ENCODE results near the gene GUSB. TPM values are rescaled to one million over a fixed set of nuclear protein-coding genes. Genes with fewer than 3 reads are reported as not detected.
"Not testable (repeated sequence)": the region's sequence is repeated elsewhere in the genome, so short reads cannot be mapped to it uniquely, and the experiment has no call there.

The GUSB gene
- total RNA-seq, result 10 to 100 TPM; 51.7 to 52.9 TPM

- H3K27me3 Mint-ChIP-seq (ENCODE audit: low read depth), result no peaks in the 10 kb centered on the region
- ATAC-seq (replicated peaks in 1 of 2) (peak; percentile 93 to 94), DNase-seq (peak; percentile 94)
- peak within 1 kb of the TSS; percentile 70 for H3K27ac Mint-ChIP-seq
- no peaks in the 10 kb centered on the region for H3K9me3 Mint-ChIP-seq
- no peaks in the 10 kb centered on the region for H3K36me3 Mint-ChIP-seq (ENCODE audit: insufficient read depth in 2 of 2)
- peaks cover 10% of the 10 kb centered on the region for H3K4me1 Mint-ChIP-seq (ENCODE audit: low read depth)
- peak within 1 kb of the TSS; percentile 85 for H3K4me3 Mint-ChIP-seq
Measured at GRCh38 chr7:65981965-65982792, at the start of gene GUSB. GUSB (minus strand) TSS chr7:65982213; CDS start chr7:65982183, 30 bp downstream.

DNA sequence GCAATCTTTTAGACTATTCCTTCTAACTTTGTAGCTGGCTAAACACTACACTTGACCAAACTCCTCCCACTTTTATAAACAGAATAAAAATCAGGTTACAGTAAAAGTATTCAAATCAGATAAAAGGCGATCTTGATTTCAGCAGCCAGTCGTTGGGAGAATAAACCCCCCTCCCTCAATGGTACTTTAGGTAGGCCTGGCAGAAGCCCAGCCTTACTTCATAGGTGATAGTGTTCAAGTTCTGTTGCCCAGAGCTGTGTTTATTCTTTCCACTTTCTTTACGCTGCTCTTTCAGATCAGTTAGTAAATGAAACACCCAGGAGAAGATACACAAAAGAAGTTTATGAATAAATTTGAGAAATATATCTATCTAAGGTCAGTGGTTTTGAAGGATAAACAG, 46.3 kb upstream of the GUSB start:
- H3K36me3 Mint-ChIP-seq (ENCODE audit: insufficient read depth in 2 of 2); H3K27ac Mint-ChIP-seq; H3K4me3 Mint-ChIP-seq; H3K27me3 Mint-ChIP-seq (ENCODE audit: low read depth); DNase-seq; H3K4me1 Mint-ChIP-seq (ENCODE audit: low read depth); H3K9me3 Mint-ChIP-seq; ATAC-seq (replicated peaks in 1 of 2): not testable (repeated sequence)

DNA sequence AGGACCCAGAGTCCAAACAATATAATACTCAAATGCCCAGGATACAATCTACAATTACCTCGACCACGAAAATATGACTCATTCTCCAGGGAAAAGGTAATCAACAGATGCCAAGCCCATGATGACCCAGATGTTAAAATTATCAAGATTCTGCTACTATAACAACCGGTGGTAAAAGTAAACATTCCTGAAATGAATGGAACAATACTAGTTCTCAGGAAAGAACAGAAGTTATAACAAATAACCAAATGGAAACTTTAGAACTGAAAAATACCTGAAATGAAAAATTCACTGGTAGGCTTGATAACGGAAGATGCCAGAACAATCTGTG, 34.1 kb upstream of the GUSB start:
- H3K4me3 Mint-ChIP-seq, result no peak overlapping the region
- no peaks in the 10 kb centered on the region for H3K27me3 Mint-ChIP-seq (ENCODE audit: low read depth)
- DNase-seq, result no peak
- no peaks in the 10 kb centered on the region for H3K4me1 Mint-ChIP-seq (ENCODE audit: low read depth)
- no peaks in the 10 kb centered on the region for H3K9me3 Mint-ChIP-seq
- H3K36me3 Mint-ChIP-seq (ENCODE audit: insufficient read depth in 2 of 2), result no peaks in the 10 kb centered on the region
- H3K27ac Mint-ChIP-seq, result no peak overlapping the region
- no peak for ATAC-seq (replicated peaks in 1 of 2)

- no peaks in the 10 kb centered on the region for H3K9me3 Mint-ChIP-seq
- ATAC-seq (replicated peaks in 1 of 2) (no peak), DNase-seq (no peak)
- no peaks in the 10 kb centered on the region for H3K4me1 Mint-ChIP-seq (ENCODE audit: low read depth)
- H3K36me3 Mint-ChIP-seq (ENCODE audit: insufficient read depth in 2 of 2), result no peaks in the 10 kb centered on the region
- H3K27me3 Mint-ChIP-seq (ENCODE audit: low read depth), result no peaks in the 10 kb centered on the region
- no peak overlapping the region for H3K4me3 Mint-ChIP-seq
- H3K27ac Mint-ChIP-seq, result no peak overlapping the region
Measured at GRCh38 chr7:66015440-66016130, 33.6 kb upstream of the GUSB start.

GRCh38 chr7:66013938-66014337, 31.9 kb upstream of the GUSB start:
- no peak for ATAC-seq (replicated peaks in 1 of 2)
- Mint-ChIP-seq H3K4me1 (ENCODE audit: low read depth) (no peaks in the 10 kb centered on the region), H3K36me3 (ENCODE audit: insufficient read depth in 2 of 2) (no peaks in the 10 kb centered on the region), H3K27ac (no peak overlapping the region), H3K4me3 (no peak overlapping the region), H3K27me3 (ENCODE audit: low read depth) (no peaks in the 10 kb centered on the region), H3K9me3 (no peaks in the 10 kb centered on the region)
- no peak for DNase-seq

GRCh38 chr7:66007232-66007631, 25.2 kb upstream of the GUSB start:
- DNase-seq (no peak), ATAC-seq (replicated peaks in 1 of 2) (no peak)
- no peaks in the 10 kb centered on the region for H3K36me3 Mint-ChIP-seq (ENCODE audit: insufficient read depth in 2 of 2)
- no peak overlapping the region for H3K4me3 Mint-ChIP-seq
- H3K4me1 Mint-ChIP-seq (ENCODE audit: low read depth), result no peaks in the 10 kb centered on the region
- no peak overlapping the region for H3K27ac Mint-ChIP-seq
- H3K27me3 Mint-ChIP-seq (ENCODE audit: low read depth), result no peaks in the 10 kb centered on the region
- H3K9me3 Mint-ChIP-seq, result no peaks in the 10 kb centered on the region

DNA sequence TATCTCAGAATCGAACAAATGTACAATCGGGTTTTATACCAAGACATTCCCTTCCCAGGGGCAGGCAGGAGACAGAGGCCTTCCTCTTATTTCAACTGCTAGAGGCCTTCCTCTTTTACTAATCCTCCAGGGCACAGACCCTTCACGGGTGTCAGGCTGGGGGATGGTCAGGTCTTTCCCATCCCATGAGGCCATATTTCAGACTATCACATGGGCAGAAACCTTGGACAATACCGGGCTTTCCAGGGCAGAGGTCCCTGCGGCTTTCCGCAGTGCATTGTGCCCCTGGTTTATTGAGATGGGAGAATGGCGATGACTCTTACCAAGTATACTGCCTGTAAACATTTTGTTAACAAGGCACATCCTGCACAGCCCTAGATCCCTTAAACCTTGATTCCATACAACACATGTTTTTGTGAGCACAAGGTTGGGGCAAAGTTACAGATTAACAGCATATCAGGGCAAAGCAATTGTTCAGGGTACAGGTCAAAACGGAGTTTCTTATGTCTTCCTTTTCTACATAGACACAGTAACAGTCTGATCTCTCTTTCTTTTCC, 23.2 kb upstream of the GUSB start:
- not testable (repeated sequence) for H3K27me3 Mint-ChIP-seq (ENCODE audit: low read depth); H3K4me1 Mint-ChIP-seq (ENCODE audit: low read depth); H3K9me3 Mint-ChIP-seq; DNase-seq; H3K4me3 Mint-ChIP-seq; H3K36me3 Mint-ChIP-seq (ENCODE audit: insufficient read depth in 2 of 2); ATAC-seq (replicated peaks in 1 of 2); H3K27ac Mint-ChIP-seq

GRCh38 chr7:66000823-66001417, 18.9 kb upstream of the GUSB start:
- not testable (repeated sequence) for H3K4me3 Mint-ChIP-seq; H3K4me1 Mint-ChIP-seq (ENCODE audit: low read depth); H3K27me3 Mint-ChIP-seq (ENCODE audit: low read depth); H3K36me3 Mint-ChIP-seq (ENCODE audit: insufficient read depth in 2 of 2); ATAC-seq (replicated peaks in 1 of 2); H3K9me3 Mint-ChIP-seq; H3K27ac Mint-ChIP-seq; DNase-seq

GRCh38 chr7:65994984-65995383, 13.0 kb upstream of the GUSB start:
- H3K4me1 Mint-ChIP-seq (ENCODE audit: low read depth); DNase-seq; ATAC-seq (replicated peaks in 1 of 2); H3K27ac Mint-ChIP-seq; H3K36me3 Mint-ChIP-seq (ENCODE audit: insufficient read depth in 2 of 2); H3K27me3 Mint-ChIP-seq (ENCODE audit: low read depth); H3K4me3 Mint-ChIP-seq; H3K9me3 Mint-ChIP-seq: not testable (repeated sequence)

DNA sequence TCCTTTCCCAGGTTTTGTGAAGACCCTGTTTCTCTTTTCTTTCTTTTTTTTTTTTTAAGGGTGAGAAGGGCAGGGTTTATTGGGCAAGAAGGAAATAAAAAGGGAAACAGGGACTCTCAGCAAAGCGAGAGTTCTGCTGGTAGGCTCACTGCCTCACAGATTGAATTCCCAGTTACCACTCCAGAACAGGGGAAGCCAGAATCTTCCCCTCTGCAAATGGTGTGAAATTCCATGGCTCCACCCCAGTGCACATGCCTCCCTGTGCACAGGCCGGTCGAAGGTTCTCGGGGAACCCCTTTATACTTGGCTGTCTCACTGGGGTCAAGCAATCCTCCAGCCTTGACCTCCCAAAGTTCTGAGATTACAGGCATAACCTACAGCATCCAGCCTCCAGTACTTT, 10.5 kb upstream of the GUSB start:
- Mint-ChIP-seq H3K4me1 (ENCODE audit: low read depth) (no peaks in the 10 kb centered on the region), H3K36me3 (ENCODE audit: insufficient read depth in 2 of 2) (no peaks in the 10 kb centered on the region)
- no peak for ATAC-seq (replicated peaks in 1 of 2)

DNA sequence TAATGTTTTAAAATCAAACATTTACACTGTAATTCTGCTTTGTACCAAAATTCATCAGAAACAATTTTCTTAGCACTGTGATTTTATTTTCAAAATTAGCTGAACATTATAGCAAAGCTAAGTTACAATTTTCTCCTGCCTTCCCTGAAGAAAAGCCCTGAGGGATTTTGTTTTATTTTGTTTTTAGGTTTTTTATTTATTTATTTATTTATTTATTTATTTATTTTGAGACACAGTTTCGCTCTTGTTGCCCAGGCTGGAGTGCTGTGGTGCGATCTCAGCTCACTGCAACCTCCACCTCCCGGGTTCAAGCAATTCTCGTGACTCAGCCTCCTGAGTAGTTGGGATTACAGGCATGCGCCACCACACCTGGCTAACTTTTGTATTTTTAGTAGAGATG, 9.8 kb upstream of the GUSB start:
- not testable (repeated sequence) for H3K9me3 Mint-ChIP-seq; DNase-seq; H3K27ac Mint-ChIP-seq; H3K4me3 Mint-ChIP-seq; ATAC-seq (replicated peaks in 1 of 2); H3K4me1 Mint-ChIP-seq (ENCODE audit: low read depth); H3K27me3 Mint-ChIP-seq (ENCODE audit: low read depth); H3K36me3 Mint-ChIP-seq (ENCODE audit: insufficient read depth in 2 of 2)

More for the DNA sequence above, 10.5 kb upstream of the GUSB start:
- H3K27ac Mint-ChIP-seq, result no peak overlapping the region
- no peaks in the 10 kb centered on the region for H3K9me3 Mint-ChIP-seq
- DNase-seq, result no peak
- no peaks in the 10 kb centered on the region for H3K27me3 Mint-ChIP-seq (ENCODE audit: low read depth)
- no peak overlapping the region for H3K4me3 Mint-ChIP-seq

GRCh38 chr7:65989694-65990080, 7.7 kb upstream of the GUSB start:
- no peak for ATAC-seq (replicated peaks in 1 of 2)
- Mint-ChIP-seq H3K9me3 (no peaks in the 10 kb centered on the region), H3K27ac (no peak overlapping the region), H3K27me3 (ENCODE audit: low read depth) (no peaks in the 10 kb centered on the region), H3K36me3 (ENCODE audit: insufficient read depth in 2 of 2) (no peaks in the 10 kb centered on the region), H3K4me1 (ENCODE audit: low read depth) (no peaks in the 10 kb centered on the region), H3K4me3 (no peak overlapping the region)
- no peak for DNase-seq

DNA sequence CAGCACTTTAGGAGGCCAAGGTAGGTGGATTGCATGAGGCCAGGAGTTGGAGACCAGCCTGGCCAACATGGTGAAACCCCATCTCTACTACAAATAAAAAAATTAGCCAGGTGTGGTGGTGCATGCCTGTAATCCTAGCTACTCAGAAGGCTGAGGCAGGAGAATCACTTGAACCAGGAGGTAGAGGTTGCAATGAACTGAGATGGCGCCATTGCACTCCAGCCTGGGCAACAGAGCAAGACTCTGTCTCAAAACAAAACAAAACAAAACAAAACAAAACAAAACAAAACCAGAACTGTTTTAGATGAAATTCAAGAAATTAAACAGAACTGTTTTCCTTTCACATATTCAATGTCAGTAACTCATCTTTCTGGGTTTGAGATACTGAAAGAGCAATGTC, 6.5 kb upstream of the GUSB start:
- H3K27me3 Mint-ChIP-seq (ENCODE audit: low read depth); H3K36me3 Mint-ChIP-seq (ENCODE audit: insufficient read depth in 2 of 2); H3K9me3 Mint-ChIP-seq: not testable (repeated sequence)

More for the DNA sequence above, 6.5 kb upstream of the GUSB start:
- not testable (repeated sequence) for DNase-seq; H3K4me3 Mint-ChIP-seq; H3K4me1 Mint-ChIP-seq (ENCODE audit: low read depth); ATAC-seq (replicated peaks in 1 of 2); H3K27ac Mint-ChIP-seq

Measured in activated T-cell treated with anti-CD3 and anti-CD28 coated beads, Interleukin-2, amount 50 U/mL, for 72 hours (primary cell).